HepG2 (cell line): ENCODE results near the gene PVRIG. TPM values are rescaled to one million over a fixed set of nuclear protein-coding genes. Genes with fewer than 3 reads are reported as not detected.

Experiments
- FOSL1 ChIP-seq: sonication (generic); formaldehyde crosslinking; IDR thresholded peaks from 2 replicates; pipeline ENCODE4 v1.9.0; 2021; ENCODE audit warnings: missing genetic modification reagents, borderline replicate concordance
- FOXM1 ChIP-seq: sonication (generic); formaldehyde crosslinking; IDR thresholded peaks from 2 replicates; pipeline ENCODE4 v1.5.0; 2020; ENCODE audit warnings: missing genetic modification reagents
- GABPA ChIP-seq, 2 experiments: IDR thresholded peaks; 2 replicates each; pipeline ENCODE4 v1.6.1; 2011 to 2016; ENCODE audit warnings: low read depth in 2 of 2, low read length in 1 of 2, missing biosample characterization in 1 of 2, missing genetic modification characterization in 1 of 2
- HNF1A ChIP-seq, 2 experiments: sonication (generic) in 1 of 2; formaldehyde crosslinking in 1 of 2; IDR thresholded peaks; 2 replicates each; pipeline versions ENCODE4 v1.4.0 to v1.6.1; 2016 to 2020; ENCODE audit warnings: borderline replicate concordance in 1 of 2, low read depth in 1 of 2, mild to moderate bottlenecking in 1 of 2, missing genetic modification reagents in 1 of 2
- KLF13 ChIP-seq: sonication (generic); formaldehyde crosslinking; IDR thresholded peaks from 2 replicates; pipeline ENCODE4 v1.4.0; 2020; ENCODE audit warnings: mild to moderate bottlenecking, missing genetic modification reagents
- LBX2 ChIP-seq: sonication (generic); formaldehyde crosslinking; IDR thresholded peaks from 2 replicates; pipeline ENCODE4 v1.5.0; 2020; ENCODE audit warnings: missing genetic modification reagents, mild to moderate bottlenecking, borderline replicate concordance
- ONECUT2 ChIP-seq: sonication (generic); formaldehyde crosslinking; IDR thresholded peaks from 2 replicates; pipeline ENCODE4 v1.4.0; 2020; ENCODE audit warnings: missing genetic modification reagents
- SMAD9 ChIP-seq: sonication (generic); formaldehyde crosslinking; IDR thresholded peaks from 2 replicates; pipeline ENCODE4 v1.5.1; 2020; ENCODE audit warnings: mild to moderate bottlenecking, missing genetic modification reagents
- SMARCC2 ChIP-seq: fragments of 450-650 bp; IDR thresholded peaks from 2 replicates; pipeline ENCODE4 v1.6.1; 2017; ENCODE audit warnings: antibody characterized with exemption, mild to moderate bottlenecking
- TFAP4 ChIP-seq: sonication (generic); IDR thresholded peaks from 2 replicates; pipeline ENCODE4 v1.6.1; 2016; ENCODE audit warnings: low read depth, borderline replicate concordance
- TFDP1 ChIP-seq: IDR thresholded peaks from 2 replicates; pipeline ENCODE4 v1.6.1; 2016; ENCODE audit warnings: missing compliant biosample characterization, missing genetic modification reagents, borderline replicate concordance
- TGIF2 ChIP-seq: IDR thresholded peaks from 2 replicates; pipeline ENCODE4 v1.6.1; 2016; ENCODE audit warnings: control low read depth, missing compliant biosample characterization
- TSC22D2 ChIP-seq: sonication (generic); formaldehyde crosslinking; IDR thresholded peaks from 2 replicates; pipeline ENCODE4 v1.5.1; 2020; ENCODE audit warnings: missing genetic modification reagents, mild to moderate bottlenecking, borderline replicate concordance
- U2AF1 ChIP-seq: fragments of 200-400 bp; formaldehyde crosslinking; optimal IDR thresholded peaks from 2 replicates; pipeline ENCODE3; 2017; ENCODE audit warnings: mild to moderate bottlenecking, low read depth, low read length
- ZFY ChIP-seq: sonication (generic); formaldehyde crosslinking; IDR thresholded peaks from 2 replicates; pipeline ENCODE4 v1.4.0; 2020; ENCODE audit warnings: missing genetic modification reagents
- ZNF18 ChIP-seq: sonication (generic); formaldehyde crosslinking; IDR thresholded peaks from 2 replicates; pipeline ENCODE4 v1.8.0; 2022; ENCODE audit warnings: mild to moderate bottlenecking, missing genetic modification reagents; ENCODE audit not compliant: insufficient replicate concordance
- ZNF296 ChIP-seq: sonication (generic); formaldehyde crosslinking; conservative IDR thresholded peaks from 2 replicates; pipeline ENCODE4 v1.5.0; 2020; ENCODE audit warnings: mild to moderate bottlenecking, missing genetic modification reagents
- ZNF564 ChIP-seq: sonication (generic); formaldehyde crosslinking; IDR thresholded peaks from 2 replicates; pipeline ENCODE4 v1.8.1; 2023; ENCODE audit warnings: mild to moderate bottlenecking, missing genetic modification reagents
- ZNF567 ChIP-seq: sonication (generic); formaldehyde crosslinking; IDR thresholded peaks from 2 replicates; pipeline ENCODE4 v1.8.1; 2023; ENCODE audit warnings: mild to moderate bottlenecking, missing genetic modification reagents, borderline replicate concordance
- ZNF792 ChIP-seq: IDR thresholded peaks from 2 replicates; pipeline ENCODE4 v1.6.1; 2016
- ZNF879 ChIP-seq: sonication (generic); formaldehyde crosslinking; IDR thresholded peaks from 2 replicates; pipeline ENCODE4 v1.8.1; 2023; ENCODE audit warnings: missing genetic modification reagents
- polyA plus RNA-seq, 8 experiments: library from polyadenylated mRNA; depleted of rRNA in 3 of 8; stranded (reverse) in 7 of 8; unstranded in 1 of 8; fragments of >200 nt; fragmentation: Illumina TruSeq in 4 of 8; extraction: Trizol in 4 of 8; gene quantifications; 2 replicates each; pipeline versions ENCODE4 v1.2.1 to v1.2.3, GENCODE V29; 2011 to 2016; ENCODE audit warnings: low read depth in 4 of 8, missing spikeins in 1 of 8, mixed read lengths in 1 of 8; ENCODE audit not compliant: insufficient read depth in 1 of 8
- total RNA-seq, 5 experiments: library from RNA; depleted of rRNA; stranded (reverse); fragments of >200 nt; fragmentation: Illumina TruSeq; extraction: Trizol; gene quantifications; 2 replicates each; pipeline ENCODE4 v1.2.3, GENCODE V29; 2016; ENCODE audit warnings: low read depth in 1 of 5

Gene PVRIG
- total and polyA plus RNA-seq, 2 of the 13 experiments (the other 11 are each of a cell fraction or from before 2014, with no cell fraction given) = not detected

GRCh38 chr7:100177045-100178001 lies 42.4 kb upstream of the PVRIG start, which contains the start of the genes GPC2 and STAG3 (continued):
- TF ChIP-seq LBX2 (CRISPR knock-in tag) = no peak
- no peak for TF ChIP-seq U2AF1
- TF ChIP-seq ZNF792 (CRISPR knock-in tag) = no peak
- no peak for TF ChIP-seq SMAD9 (CRISPR knock-in tag)
- TF ChIP-seq SMARCC2 = no peak
- peak; percentile 20; the same call in 1 of the 2 replicates for TF ChIP-seq ZFY (CRISPR knock-in tag)
- no peak for TF ChIP-seq GABPA (IDR thresholded peaks at IDR 0.05; ENCODE audit: low read depth, low read length)
- TF ChIP-seq GABPA (CRISPR knock-in tag; IDR thresholded peaks at IDR 0.05; ENCODE audit: low read depth) = no peak
- no peak for TF ChIP-seq ZNF567 (CRISPR knock-in tag)
- no peak for TF ChIP-seq ZNF18
- TF ChIP-seq ZNF296 (CRISPR knock-in tag) = no peak
- TF ChIP-seq TFDP1 (CRISPR knock-in tag) = peak; percentile 77
- no peak for TF ChIP-seq HNF1A (IDR thresholded peaks at IDR 0.05; ENCODE audit: low read depth)
- no peak for TF ChIP-seq HNF1A (CRISPR knock-in tag; IDR thresholded peaks at IDR 0.05; ENCODE audit: borderline replicate concordance)
- no peak for TF ChIP-seq KLF13
- no peak for TF ChIP-seq ZNF879 (CRISPR knock-in tag)
- no peak for TF ChIP-seq FOXM1 (CRISPR knock-in tag)
- TF ChIP-seq TGIF2 = no peak
- no peak for TF ChIP-seq ONECUT2
- no peak for TF ChIP-seq TSC22D2 (CRISPR knock-in tag)
- no peak for TF ChIP-seq TFAP4
- no peak for TF ChIP-seq FOSL1 (CRISPR knock-in tag)
- TF ChIP-seq ZNF564 (CRISPR knock-in tag) = 0 out of 2 replicates have a peak, but pooled peaks have one; percentile 8
